HepG2 (cell line): ENCODE data around the gene ATN1. TPM values are rescaled to one million over a fixed set of nuclear protein-coding genes. Genes with fewer than 3 reads are reported as not detected.

Source experiments
- ATF7-NPFF ChIP-seq: sonication (generic); formaldehyde crosslinking; IDR thresholded peaks from 2 replicates; pipeline ENCODE4 v1.8.1; 2023; ENCODE audit warnings: mild to moderate bottlenecking, low read depth, missing genetic modification reagents, moderate library complexity
- FLYWCH1 ChIP-seq: sonication (generic); formaldehyde crosslinking; IDR thresholded peaks from 2 replicates; pipeline ENCODE4 v1.8.1; 2023; ENCODE audit warnings: mild to moderate bottlenecking, missing genetic modification reagents
- HNRNPH1 ChIP-seq: fragments of 200-400 bp; formaldehyde crosslinking; optimal IDR thresholded peaks from 2 replicates; pipeline ENCODE3; 2017; ENCODE audit warnings: mild to moderate bottlenecking, low read depth, low read length
- MBD4 ChIP-seq: IDR thresholded peaks from 2 replicates; pipeline ENCODE4 v1.6.1; 2012; ENCODE audit warnings: low read length, inconsistent platforms, borderline replicate concordance
- MEIS2 ChIP-seq: sonication (generic); formaldehyde crosslinking; IDR thresholded peaks from 2 replicates; pipeline ENCODE4 v1.9.0; 2021; ENCODE audit warnings: mild to moderate bottlenecking, missing genetic modification reagents
- MTF2 ChIP-seq: sonication (generic); formaldehyde crosslinking; IDR thresholded peaks from 2 replicates; pipeline ENCODE4 v1.5.0; 2020; ENCODE audit warnings: missing genetic modification reagents, borderline replicate concordance
- POGZ ChIP-seq: sonication (generic); formaldehyde crosslinking; IDR thresholded peaks from 2 replicates; pipeline ENCODE4 v1.4.0; 2020; ENCODE audit warnings: mild to moderate bottlenecking, missing genetic modification reagents
- PPARG ChIP-seq: conservative IDR thresholded peaks from 2 replicates; pipeline ENCODE4 v1.6.1; 2016; ENCODE audit warnings: missing biosample characterization, missing genetic modification reagents
- SPEN ChIP-seq: sonication (generic); formaldehyde crosslinking; IDR thresholded peaks from 2 replicates; pipeline ENCODE4 v1.5.1; 2020; ENCODE audit warnings: low read depth, mild to moderate bottlenecking, missing genetic modification reagents
- TFE3 ChIP-seq: IDR thresholded peaks from 2 replicates; pipeline ENCODE4 v1.6.1; 2016
- ZBTB40 ChIP-seq, 2 experiments: fragments of 450-650 bp in 1 of 2; sonication (generic) in 1 of 2; formaldehyde crosslinking in 1 of 2; IDR thresholded peaks; 2 replicates each; pipeline versions ENCODE4 v1.6.1 to v1.8.0; 2016 to 2022; ENCODE audit warnings: antibody characterized with exemption in 1 of 2, mild to moderate bottlenecking in 1 of 2, missing genetic modification reagents in 1 of 2
- ZFYVE20 ChIP-seq: sonication (generic); formaldehyde crosslinking; IDR thresholded peaks from 2 replicates; pipeline ENCODE4 v1.8.0; 2023; ENCODE audit warnings: low read depth, mild to moderate bottlenecking, moderate library complexity, missing genetic modification reagents, borderline replicate concordance
- ZMYM3 ChIP-seq: sonication (generic); formaldehyde crosslinking; IDR thresholded peaks from 2 replicates; pipeline ENCODE4 v1.5.1; 2020; ENCODE audit warnings: mild to moderate bottlenecking, missing genetic modification reagents
- ZNF501 ChIP-seq: sonication (generic); formaldehyde crosslinking; IDR thresholded peaks from 2 replicates; pipeline ENCODE4 v1.5.1; 2020; ENCODE audit warnings: mild to moderate bottlenecking, moderate library complexity, missing genetic modification reagents
- ZNF644 ChIP-seq: IDR thresholded peaks from 2 replicates; pipeline ENCODE4 v1.6.1; 2016; ENCODE audit warnings: low read depth
- ZNF709 ChIP-seq: sonication (generic); formaldehyde crosslinking; IDR thresholded peaks from 2 replicates; pipeline ENCODE4 v1.5.0; 2020; ENCODE audit warnings: mild to moderate bottlenecking, missing genetic modification reagents
- polyA plus RNA-seq, 8 experiments: library from polyadenylated mRNA; depleted of rRNA in 3 of 8; stranded (reverse) in 7 of 8; unstranded in 1 of 8; fragments of >200 nt; fragmentation: Illumina TruSeq in 4 of 8; extraction: Trizol in 4 of 8; gene quantifications; 2 replicates each; pipeline versions ENCODE4 v1.2.1 to v1.2.3, GENCODE V29; 2011 to 2016; ENCODE audit warnings: low read depth in 4 of 8, missing spikeins in 1 of 8, mixed read lengths in 1 of 8; ENCODE audit not compliant: insufficient read depth in 1 of 8
- total RNA-seq, 5 experiments: library from RNA; depleted of rRNA; stranded (reverse); fragments of >200 nt; fragmentation: Illumina TruSeq; extraction: Trizol; gene quantifications; 2 replicates each; pipeline ENCODE4 v1.2.3, GENCODE V29; 2016; ENCODE audit warnings: low read depth in 1 of 5
- TF ChIP-seq, protein P1 (sequence below): sonication (generic); formaldehyde crosslinking; IDR thresholded peaks from 2 replicates; pipeline ENCODE4 v1.4.0; 2020; ENCODE audit warnings: missing genetic modification reagents

Gene ATN1
- total and polyA plus RNA-seq, 2 of the 13 experiments (the other 11 are each of a cell fraction or from before 2014, with no cell fraction given), result 2.1 to 8.6 TPM

GRCh38 chr12:6914246-6914946 lies 13.4 kb upstream of the ATN1 start, which contains the start of gene ENO2 (continued):
- no peak for TF ChIP-seq ZBTB40 (IDR thresholded peaks at IDR 0.05)
- TF ChIP-seq ZBTB40 (CRISPR knock-in tag; IDR thresholded peaks at IDR 0.05), result no peak
- TF ChIP-seq HNRNPH1, result no peak
- no peak for TF ChIP-seq MTF2
- no peak for TF ChIP-seq ZNF644 (CRISPR knock-in tag)
- no peak for TF ChIP-seq POGZ (CRISPR knock-in tag)
- TF ChIP-seq FLYWCH1 (CRISPR knock-in tag), result no peak
- TF ChIP-seq, protein P1, sequence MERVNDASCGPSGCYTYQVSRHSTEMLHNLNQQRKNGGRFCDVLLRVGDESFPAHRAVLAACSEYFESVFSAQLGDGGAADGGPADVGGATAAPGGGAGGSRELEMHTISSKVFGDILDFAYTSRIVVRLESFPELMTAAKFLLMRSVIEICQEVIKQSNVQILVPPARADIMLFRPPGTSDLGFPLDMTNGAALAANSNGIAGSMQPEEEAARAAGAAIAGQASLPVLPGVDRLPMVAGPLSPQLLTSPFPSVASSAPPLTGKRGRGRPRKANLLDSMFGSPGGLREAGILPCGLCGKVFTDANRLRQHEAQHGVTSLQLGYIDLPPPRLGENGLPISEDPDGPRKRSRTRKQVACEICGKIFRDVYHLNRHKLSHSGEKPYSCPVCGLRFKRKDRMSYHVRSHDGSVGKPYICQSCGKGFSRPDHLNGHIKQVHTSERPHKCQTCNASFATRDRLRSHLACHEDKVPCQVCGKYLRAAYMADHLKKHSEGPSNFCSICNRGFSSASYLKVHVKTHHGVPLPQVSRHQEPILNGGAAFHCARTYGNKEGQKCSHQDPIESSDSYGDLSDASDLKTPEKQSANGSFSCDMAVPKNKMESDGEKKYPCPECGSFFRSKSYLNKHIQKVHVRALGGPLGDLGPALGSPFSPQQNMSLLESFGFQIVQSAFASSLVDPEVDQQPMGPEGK (CRISPR knock-in tag), result peak; percentile 43; the same call in 1 of the 2 replicates
- TF ChIP-seq MBD4, result no peak
- no peak for TF ChIP-seq ZMYM3 (CRISPR knock-in tag)
- peak; percentile 15; the same call in 1 of the 2 replicates for TF ChIP-seq MEIS2 (CRISPR knock-in tag)
- TF ChIP-seq ZNF501 (CRISPR knock-in tag), result no peak
- TF ChIP-seq ZFYVE20 (CRISPR knock-in tag), result no peak
- 0 out of 2 replicates have a peak, but pooled peaks have one; percentile 30 for TF ChIP-seq ATF7-NPFF (CRISPR knock-in tag)
- no peak for TF ChIP-seq PPARG (CRISPR knock-in tag)
- no peak; the same call in none of the 2 replicates for TF ChIP-seq SPEN (CRISPR knock-in tag)
- no peak; the same call in 1 of the 2 replicates for TF ChIP-seq TFE3 (CRISPR knock-in tag)
- no peak for TF ChIP-seq ZNF709
